GM19035 (cell line): ENCODE measurements around the gene ITIH4.

Experiments
- ATAC-seq: cut with Tn5 transposase; IDR thresholded peaks from one replicate; pipeline ENCODE4 v1.9.1; 2021; ENCODE audit not compliant: unreplicated experiment

Gene ITIH4

GRCh38 chr3:52830535-52831258 is at the start of gene ITIH4:
Gene ITIH4 (minus strand): TSS chr3:52830672. CDS start chr3:52830642, 30 bp downstream.
- no peak for ATAC-seq

- no peak for ATAC-seq
Measured at GRCh38 chr3:52880047-52880446, 49.6 kb upstream of the ITIH4 start.

- no peak for ATAC-seq
Measured at GRCh38 chr3:52879581-52879980, 49.1 kb upstream of the ITIH4 start.

GRCh38 chr3:52879090-52879489 is 48.6 kb upstream of the ITIH4 start:
- ATAC-seq = no peak

- ATAC-seq = no peak
Measured at GRCh38 chr3:52877085-52877484, 46.6 kb upstream of the ITIH4 start.

GRCh38 chr3:52874864-52875587 is 44.6 kb upstream of the ITIH4 start:
- no peak for ATAC-seq

GRCh38 chr3:52874160-52874701 is 43.8 kb upstream of the ITIH4 start:
- no peak for ATAC-seq

GRCh38 chr3:52873433-52874159 is 43.1 kb upstream of the ITIH4 start:
- ATAC-seq = no peak

GRCh38 chr3:52872245-52872644 is 41.8 kb upstream of the ITIH4 start:
- ATAC-seq = no peak

GRCh38 chr3:52871761-52872160 is 41.3 kb upstream of the ITIH4 start:
- no peak for ATAC-seq

- ATAC-seq = no peak
Measured at GRCh38 chr3:52870471-52870870, 40.0 kb upstream of the ITIH4 start.

GRCh38 chr3:52866427-52866826 is 36.0 kb upstream of the ITIH4 start:
- no peak for ATAC-seq

GRCh38 chr3:52865994-52866393 is 35.5 kb upstream of the ITIH4 start:
- no peak for ATAC-seq

GRCh38 chr3:52860424-52860768 is 29.9 kb upstream of the ITIH4 start:
- no peak for ATAC-seq

- ATAC-seq = no peak
Measured at GRCh38 chr3:52859686-52860423, 29.4 kb upstream of the ITIH4 start.

GRCh38 chr3:52857864-52858263 is 27.4 kb upstream of the ITIH4 start:
- no peak for ATAC-seq

GRCh38 chr3:52857133-52857532 is 26.7 kb upstream of the ITIH4 start:
- no peak for ATAC-seq

GRCh38 chr3:52856666-52857065 is 26.2 kb upstream of the ITIH4 start:
- no peak for ATAC-seq

- ATAC-seq = no peak
Measured at GRCh38 chr3:52854013-52854412, 23.5 kb upstream of the ITIH4 start.

GRCh38 chr3:52852419-52852818 is 21.9 kb upstream of the ITIH4 start:
- ATAC-seq = no peak

GRCh38 chr3:52851348-52851747 is 20.9 kb upstream of the ITIH4 start:
- no peak for ATAC-seq
